ENCODE results near the gene PCSK6. TPM values are rescaled to one million over a fixed set of nuclear protein-coding genes. Genes with fewer than 3 reads are reported as not detected.

Gene PCSK6
- polyA plus RNA-seq, 1 donor from 2014 or later = 1.1 TPM

GRCh38 chr15:101320501-101321052, 168.9 kb downstream of the PCSK6 start:
- TF ChIP-seq EZH2 (IDR thresholded peaks at IDR 0.05; ENCODE audit: borderline replicate concordance, insufficient read depth, low read length, poor library complexity, severe bottlenecking) = no peak
- TF ChIP-seq TAF1 (IDR thresholded peaks at IDR 0.05; ENCODE audit: low read depth) = no peak
- TF ChIP-seq CTCF (IDR thresholded peaks at IDR 0.05; ENCODE audit: poor library complexity, severe bottlenecking) = no peak
- no peak for TF ChIP-seq SMC3 (conservative IDR thresholded peaks at IDR 0.05; ENCODE audit: poor library complexity)
- no peak for TF ChIP-seq REST (IDR thresholded peaks at IDR 0.05; ENCODE audit: borderline replicate concordance)
- no peak for TF ChIP-seq POLR2AphosphoS5 (IDR thresholded peaks at IDR 0.05)
- no peak for TF ChIP-seq MXI1 (conservative IDR thresholded peaks at IDR 0.05; ENCODE audit: poor library complexity, severe bottlenecking)
- no peak for TF ChIP-seq RAD21 (conservative IDR thresholded peaks at IDR 0.05)
- TF ChIP-seq EP300 (conservative IDR thresholded peaks at IDR 0.05; ENCODE audit: poor library complexity, severe bottlenecking) = no peak
- Histone ChIP-seq H4K20me1 (ENCODE audit: insufficient read depth) (no peaks in the 10 kb centered on the region), H3K9me3 (ENCODE audit: low read length) (no peaks in the 10 kb centered on the region), H3K9me2 (ENCODE audit: insufficient read depth, low read length) (no peaks in the 10 kb centered on the region), H3K79me2 (replicated peaks; ENCODE audit: insufficient read depth, low read length) (no peaks in the 10 kb centered on the region), H3K9ac (ENCODE audit: low read length) (no peak overlapping the region), H3K27ac (ENCODE audit: low read length) (no peak overlapping the region), H3K4me3 (ENCODE audit: low read length) (no peak overlapping the region), H3F3A (ENCODE audit: insufficient read depth, low read length, poor library complexity, severe bottlenecking) (no peaks in the 10 kb centered on the region), H2AFZ (ENCODE audit: low read depth, low read length) (no peak overlapping the region), H3K4me2 (ENCODE audit: low read length) (no peak overlapping the region), H3K36me3 (ENCODE audit: insufficient read depth, low read length) (no peaks in the 10 kb centered on the region), H3K27me3 (ENCODE audit: insufficient read depth, low read depth, low read length) (no peaks in the 10 kb centered on the region)

GRCh38 chr15:101318839-101319238, 170.7 kb downstream of the PCSK6 start:
- Histone ChIP-seq H3K27me3 (ENCODE audit: insufficient read depth, low read depth, low read length) (no peaks in the 10 kb centered on the region), H2AFZ (ENCODE audit: low read depth, low read length) (no peak overlapping the region), H3F3A (ENCODE audit: insufficient read depth, low read length, poor library complexity, severe bottlenecking) (no peaks in the 10 kb centered on the region), H3K79me2 (replicated peaks; ENCODE audit: insufficient read depth, low read length) (no peaks in the 10 kb centered on the region), H3K9ac (ENCODE audit: low read length) (no peak overlapping the region), H3K9me3 (ENCODE audit: low read length) (no peaks in the 10 kb centered on the region), H3K27ac (ENCODE audit: low read length) (no peak overlapping the region), H4K20me1 (ENCODE audit: insufficient read depth) (no peaks in the 10 kb centered on the region), H3K36me3 (ENCODE audit: insufficient read depth, low read length) (no peaks in the 10 kb centered on the region), H3K4me3 (ENCODE audit: low read length) (no peak overlapping the region), H3K9me2 (ENCODE audit: insufficient read depth, low read length) (no peaks in the 10 kb centered on the region), H3K4me2 (ENCODE audit: low read length) (no peak overlapping the region)
- no peak for TF ChIP-seq REST (IDR thresholded peaks at IDR 0.05; ENCODE audit: borderline replicate concordance)
- TF ChIP-seq RAD21 (conservative IDR thresholded peaks at IDR 0.05) = no peak
- no peak for TF ChIP-seq EP300 (conservative IDR thresholded peaks at IDR 0.05; ENCODE audit: poor library complexity, severe bottlenecking)
- no peak for TF ChIP-seq MXI1 (conservative IDR thresholded peaks at IDR 0.05; ENCODE audit: poor library complexity, severe bottlenecking)
- no peak for TF ChIP-seq POLR2AphosphoS5 (IDR thresholded peaks at IDR 0.05)
- no peak for TF ChIP-seq CTCF (IDR thresholded peaks at IDR 0.05; ENCODE audit: poor library complexity, severe bottlenecking)
- no peak for TF ChIP-seq SMC3 (conservative IDR thresholded peaks at IDR 0.05; ENCODE audit: poor library complexity)
- TF ChIP-seq TAF1 (IDR thresholded peaks at IDR 0.05; ENCODE audit: low read depth) = no peak
- no peak for TF ChIP-seq EZH2 (IDR thresholded peaks at IDR 0.05; ENCODE audit: borderline replicate concordance, insufficient read depth, low read length, poor library complexity, severe bottlenecking)

Measured in neural cell (in vitro differentiated cells).